Glomerular visceral epithelial cell (primary cell): ENCODE data around the gene EMD.
"Not testable (repeated sequence)": the region's sequence is repeated elsewhere in the genome, so short reads cannot be mapped to it uniquely, and the experiment has no call there.

Experiments
- DNase-seq: peaks from one replicate; pipeline ENCODE4 v3.0.0-alpha.2; 2016; ENCODE audit errors: extremely low spot score

The EMD gene

DNA sequence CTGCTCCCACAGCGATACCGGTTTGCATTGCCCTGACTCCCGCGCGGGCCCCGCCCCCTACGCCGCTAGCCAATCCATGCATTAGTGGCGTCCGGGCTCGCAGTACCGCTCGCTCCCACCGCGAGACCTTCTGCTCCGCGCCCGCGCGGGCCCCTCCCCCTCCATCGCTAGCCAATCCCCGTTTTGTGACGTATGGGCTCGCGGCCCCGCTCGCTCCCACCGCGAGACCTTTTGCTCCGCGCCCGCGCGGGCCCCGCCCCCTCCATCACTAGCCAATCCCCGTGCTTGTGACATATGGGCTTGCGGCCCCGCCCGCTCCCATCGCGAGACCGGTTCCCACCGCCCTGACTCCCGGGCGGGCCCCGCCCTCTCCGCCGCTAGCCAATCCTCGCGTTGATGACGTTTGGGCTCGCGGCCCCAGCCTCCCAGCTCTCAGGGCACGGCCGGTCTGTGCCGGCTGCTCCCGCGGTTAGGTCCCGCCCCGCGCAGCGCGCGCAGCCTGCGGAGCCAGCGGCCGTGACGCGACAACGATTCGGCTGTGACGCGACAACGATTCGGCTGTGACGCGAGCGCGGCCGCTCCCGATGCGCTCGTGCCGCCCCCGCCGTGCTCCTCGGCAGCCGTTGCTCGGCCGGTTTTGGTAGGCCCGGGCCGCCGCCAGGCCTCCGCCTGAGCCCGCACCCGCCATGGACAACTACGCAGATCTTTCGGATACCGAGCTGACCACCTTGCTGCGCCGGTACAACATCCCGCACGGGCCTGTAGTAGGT is at the start of gene EMD:
Gene EMD (plus strand): TSS at position 497 of the 770 bp plus-strand sequence. CDS start 190 bp downstream, at position 687.
- peak; percentile 98 for DNase-seq

- no peak for DNase-seq
Measured at GRCh38 chrX:154332561-154332960, 46.5 kb upstream of the EMD start.

DNA sequence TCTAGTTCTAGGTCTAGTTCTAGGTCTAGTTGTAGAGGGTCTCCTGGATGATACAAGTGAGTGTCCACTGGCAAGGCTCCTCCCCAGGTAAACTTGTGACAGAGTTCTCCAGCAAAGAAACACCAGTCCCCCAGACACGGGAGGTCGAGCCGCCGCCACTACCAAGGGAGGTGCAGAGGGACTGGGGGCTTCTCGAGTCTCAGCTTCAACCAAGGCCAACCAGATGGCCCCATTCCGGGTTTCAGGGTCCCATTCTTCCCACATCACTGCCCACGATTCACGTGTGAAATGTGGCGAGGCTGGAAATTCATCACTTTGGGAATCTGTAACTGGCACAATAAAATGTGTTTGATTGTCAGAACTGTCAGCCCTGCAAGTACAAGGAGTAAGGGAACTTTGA is 46.0 kb upstream of the EMD start:
- no peak for DNase-seq

DNA sequence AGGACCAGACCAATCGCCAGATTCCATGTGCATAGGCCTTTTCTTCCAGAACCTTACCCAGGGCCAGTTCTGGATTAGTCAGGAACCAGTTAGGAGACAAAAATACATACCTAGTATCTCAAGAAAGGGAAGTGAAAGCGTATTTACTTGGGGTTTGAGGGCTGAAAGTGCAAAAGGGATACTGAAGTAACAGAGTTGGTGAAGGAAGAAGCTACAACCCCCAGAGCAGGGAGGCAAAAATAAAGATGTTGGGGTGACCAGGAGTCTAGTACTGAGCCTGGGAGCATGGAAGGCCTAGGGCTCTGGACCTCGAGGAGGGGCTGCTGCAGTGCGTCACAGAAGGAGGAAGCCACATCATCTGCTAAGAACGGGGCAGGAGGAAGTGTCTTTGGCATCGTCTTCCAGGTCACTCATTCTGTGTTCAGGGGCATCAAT is 45.2 kb upstream of the EMD start:
- DNase-seq: no peak

- DNase-seq: no peak
Measured at GRCh38 chrX:154334496-154334895, 44.6 kb upstream of the EMD start.

GRCh38 chrX:154341399-154342298 is 37.4 kb upstream of the EMD start:
- not testable (repeated sequence) for DNase-seq

GRCh38 chrX:154343063-154343462 is 36.0 kb upstream of the EMD start:
- DNase-seq: not testable (repeated sequence)

DNA sequence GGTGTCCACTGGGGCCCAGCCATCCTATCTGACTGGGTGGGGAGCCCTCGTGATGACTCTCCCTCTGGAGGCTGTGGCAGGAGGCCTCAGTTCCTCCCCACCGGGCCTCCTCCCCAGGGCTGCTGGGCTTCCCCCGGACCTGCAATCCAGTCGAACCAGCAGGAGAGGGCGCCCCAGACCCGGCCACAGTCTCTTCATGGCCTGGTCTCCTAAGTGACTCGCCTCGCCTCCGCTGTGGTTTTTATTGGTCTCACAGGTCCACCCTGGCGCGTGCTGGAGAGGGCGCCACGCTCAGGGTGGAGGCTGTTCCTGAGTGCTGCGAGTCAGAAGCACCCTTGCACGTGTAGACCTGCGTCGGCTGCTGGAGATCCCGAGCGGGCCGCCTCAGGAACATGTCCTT is 35.5 kb upstream of the EMD start:
- not testable (repeated sequence) for DNase-seq

- DNase-seq: no peak
Measured at GRCh38 chrX:154348114-154348531, 31.0 kb upstream of the EMD start.

DNA sequence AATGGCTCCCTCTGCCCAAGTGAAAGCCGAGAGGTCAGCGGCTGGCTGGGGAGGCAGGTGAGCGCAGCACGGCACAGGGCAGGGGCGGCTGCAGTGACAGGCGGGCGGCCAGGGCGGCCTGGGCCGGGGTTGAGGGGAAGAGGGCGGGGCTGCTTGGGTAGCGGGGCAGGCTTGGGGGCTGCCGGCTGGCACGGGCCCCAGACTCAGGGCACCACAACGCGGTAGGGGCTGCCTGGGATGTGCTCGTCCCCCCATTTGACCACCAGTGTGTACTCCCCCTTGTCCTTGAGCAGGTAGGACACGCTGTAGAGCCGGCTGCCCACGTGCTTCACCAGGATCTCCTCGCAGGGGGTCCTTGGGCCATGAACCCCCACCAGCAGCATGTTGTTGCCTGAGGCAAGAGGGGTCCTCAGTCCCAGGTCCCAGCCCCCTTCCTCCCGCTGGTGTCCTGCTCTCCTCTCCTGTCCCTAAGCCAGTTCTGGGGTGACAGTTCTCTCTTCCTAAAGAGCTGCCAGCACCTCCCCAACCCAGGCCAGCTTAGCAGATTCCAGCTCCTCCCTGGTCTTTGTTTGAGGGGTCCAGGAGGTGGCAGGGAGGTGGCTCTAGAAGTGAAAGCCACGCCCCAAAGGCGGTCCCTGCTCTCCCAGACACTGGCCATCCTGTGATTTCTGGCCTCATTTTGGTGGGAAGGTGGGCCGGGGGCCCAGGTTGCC is 30.3 kb upstream of the EMD start:
- no peak for DNase-seq

DNA sequence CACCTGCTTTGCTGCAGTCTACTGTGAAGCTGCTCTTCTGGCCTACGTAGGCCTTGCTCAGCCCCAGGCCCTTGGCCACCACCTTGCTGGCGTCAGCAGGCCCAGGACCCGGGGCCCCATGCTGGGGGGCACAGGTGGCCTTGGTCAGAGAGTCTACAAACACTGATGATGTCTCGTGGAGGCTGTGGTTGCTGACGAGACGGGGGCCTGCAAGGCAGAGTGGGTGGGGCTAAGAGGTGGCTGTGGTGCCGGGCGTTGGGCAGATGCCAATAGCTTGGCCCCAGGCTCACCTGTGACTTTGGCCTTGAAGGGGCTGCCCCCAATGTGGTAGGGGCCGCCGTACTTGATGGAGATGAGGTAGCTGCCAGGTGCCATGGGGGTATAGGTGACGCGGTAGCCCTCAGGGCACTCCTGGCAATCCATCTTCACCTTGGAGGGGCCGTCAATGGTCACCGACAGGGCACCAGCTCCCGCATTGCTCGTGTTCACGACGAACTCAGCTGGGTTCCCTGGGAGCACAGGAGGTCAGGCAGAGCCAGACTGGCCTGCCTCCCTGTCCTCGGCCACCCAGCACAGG is 29.6 kb upstream of the EMD start:
- DNase-seq: no peak

DNA sequence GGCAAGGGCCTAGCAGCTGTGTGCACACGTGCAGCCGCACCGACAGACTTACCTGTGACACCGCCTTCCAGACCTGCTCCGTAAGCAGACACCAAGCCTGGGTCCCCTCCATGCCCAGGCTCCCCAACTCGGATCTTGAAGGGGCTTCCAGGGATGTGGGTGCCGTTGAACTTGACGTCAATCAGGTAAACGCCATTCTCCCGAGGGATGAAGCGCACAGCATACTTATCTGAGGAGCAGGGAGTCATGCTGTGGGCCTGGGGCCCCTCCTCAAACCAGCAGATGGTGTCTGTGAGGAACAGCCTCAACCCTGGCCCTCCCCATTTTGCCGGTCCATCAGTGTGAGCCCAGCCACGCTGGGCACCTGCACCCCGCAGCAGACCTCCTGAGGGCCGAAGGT is 29.1 kb upstream of the EMD start:
- DNase-seq: no peak

GRCh38 chrX:154350429-154351182 is 28.5 kb upstream of the EMD start:
- no peak for DNase-seq

DNA sequence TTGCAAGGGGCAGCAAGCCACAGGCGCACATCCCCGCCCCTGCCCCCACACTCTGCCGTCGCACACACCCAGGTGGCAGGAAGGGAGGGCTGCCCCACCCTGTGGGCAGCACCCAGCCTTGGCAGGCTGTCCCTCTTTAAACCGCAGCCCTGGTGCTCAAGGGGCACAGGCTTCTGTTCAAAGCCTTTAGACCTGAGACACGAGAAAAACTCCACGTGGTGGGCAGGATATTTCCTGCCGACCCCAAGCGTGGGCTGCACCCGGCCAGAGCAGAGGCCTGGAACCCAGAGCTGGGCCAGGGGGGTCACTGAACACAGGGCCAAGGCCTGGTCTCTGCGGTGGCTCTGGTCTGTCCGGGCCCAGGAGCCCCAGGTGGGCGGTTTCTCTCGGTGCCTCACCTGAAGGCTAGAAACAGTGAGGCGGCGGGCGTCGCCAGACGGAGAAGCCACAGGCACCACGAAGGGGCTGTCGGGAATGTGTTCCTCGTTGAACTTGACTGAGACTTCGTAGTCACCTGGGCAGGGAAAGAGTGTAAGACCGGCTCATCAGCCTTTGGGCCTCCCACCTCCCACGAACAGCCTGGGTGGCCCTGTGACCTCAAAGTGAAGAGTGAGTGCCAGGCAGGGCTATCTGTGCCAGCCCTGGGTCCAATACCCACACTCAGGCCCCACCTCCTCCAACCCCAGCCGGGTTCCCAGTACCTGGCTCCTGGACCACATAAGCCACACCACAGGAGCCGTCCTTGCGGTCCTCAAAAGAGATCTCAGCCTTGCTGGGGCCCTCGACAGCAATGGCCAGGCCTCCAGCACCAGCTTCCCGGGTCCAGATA is 27.7 kb upstream of the EMD start:
- DNase-seq: no peak

DNA sequence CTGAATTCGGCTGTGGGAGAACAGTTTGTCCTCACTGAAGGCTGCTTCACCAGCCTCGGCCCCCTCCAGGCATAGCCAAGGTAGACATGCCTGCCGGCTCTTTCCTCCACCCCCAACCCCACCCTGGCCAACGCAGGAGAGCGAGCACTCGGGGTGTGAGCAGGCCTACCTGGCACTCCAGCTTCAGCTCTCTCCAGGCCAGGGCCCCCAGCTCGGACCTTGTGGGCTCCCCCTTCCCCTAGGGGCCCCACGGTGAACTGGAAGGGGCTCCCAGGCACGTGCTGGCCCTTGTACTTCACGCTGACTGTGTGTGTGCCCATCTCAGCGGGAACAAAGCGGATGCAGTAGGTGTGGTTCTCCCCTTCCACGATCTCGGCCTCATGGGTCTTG is 27.1 kb upstream of the EMD start:
- DNase-seq: no peak

- no peak for DNase-seq
Measured at GRCh38 chrX:154352466-154352865, 26.6 kb upstream of the EMD start.

DNA sequence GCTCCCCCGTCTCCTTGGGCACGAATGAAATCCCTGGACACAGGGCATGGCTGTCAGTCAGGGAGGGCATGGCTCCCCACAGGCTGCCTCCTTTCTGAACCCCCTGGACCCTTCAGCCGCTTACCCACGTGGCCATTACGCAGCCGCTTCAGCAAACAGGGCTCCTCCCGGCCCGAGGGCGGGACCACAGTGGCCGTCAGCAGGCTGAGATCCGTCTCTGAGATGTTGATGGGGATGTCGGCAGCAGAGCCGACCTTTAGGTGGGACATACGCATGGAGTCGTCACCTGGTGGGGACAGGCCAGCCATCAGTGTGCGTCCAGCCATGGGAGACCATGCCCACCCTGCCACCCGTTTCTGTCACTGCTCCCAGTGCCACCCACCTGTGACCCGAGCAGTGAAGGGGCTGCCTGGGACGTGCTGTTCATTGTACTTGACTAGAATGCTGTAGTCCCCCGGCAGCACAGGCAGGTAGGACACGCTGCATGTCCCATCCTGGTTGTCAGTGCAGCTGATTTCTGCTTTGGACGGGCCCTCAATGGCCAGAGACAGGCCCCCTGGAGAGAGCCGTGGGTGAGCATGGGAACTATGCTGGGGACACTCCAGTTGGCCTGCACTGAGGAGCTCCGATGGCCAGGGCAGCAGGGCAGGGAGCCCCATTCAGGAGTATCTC is 25.8 kb upstream of the EMD start:
- DNase-seq: no peak

DNA sequence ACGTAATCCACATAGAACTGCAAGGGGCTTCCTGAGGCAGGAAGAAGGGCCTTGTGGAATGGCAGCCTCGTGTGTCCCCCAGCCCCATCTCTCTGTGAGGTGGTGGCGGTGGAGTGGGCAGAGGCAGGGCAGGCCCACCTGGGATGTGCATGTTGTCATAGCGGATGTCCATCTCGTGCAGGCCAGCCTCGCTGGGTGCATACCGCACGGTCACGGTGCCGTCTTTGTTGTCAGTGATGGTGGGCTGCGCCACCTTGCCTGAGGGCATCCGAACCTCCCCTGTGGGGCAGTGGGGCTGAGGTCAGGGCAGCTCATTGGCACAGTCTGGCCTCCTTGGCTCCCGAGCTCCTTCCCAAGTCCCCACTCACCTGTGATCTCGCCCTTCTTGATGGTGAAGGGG is 25.1 kb upstream of the EMD start:
- DNase-seq: no peak

DNA sequence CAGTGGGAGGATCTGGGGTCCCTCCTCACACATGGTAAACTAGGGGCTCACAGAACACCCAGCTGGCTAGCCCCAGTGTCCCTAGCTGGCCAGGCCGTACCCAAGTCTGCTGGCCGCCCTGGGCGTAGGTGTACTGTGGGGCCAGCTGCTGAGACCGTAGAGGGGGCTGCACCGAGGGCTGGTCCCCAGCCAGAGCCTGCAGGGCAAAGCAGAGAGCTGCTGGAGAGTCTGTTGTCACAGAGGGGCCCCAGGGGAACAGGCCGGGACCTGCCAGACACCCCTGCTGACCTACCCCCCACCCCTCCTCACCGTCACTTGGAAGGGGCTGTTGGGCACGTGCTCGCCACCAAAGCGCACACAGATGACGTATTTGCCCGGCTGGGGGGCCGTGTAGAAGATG is 24.6 kb upstream of the EMD start:
- DNase-seq: no peak
